ENCODE data around the gene CCNK.

The CCNK gene

GRCh38 chr14:99516871-99517642, 35.8 kb downstream of the CCNK start:
- Histone ChIP-seq H3K9me3 (ENCODE audit: insufficient read depth, low read length, severe bottlenecking) (no peaks in the 10 kb centered on the region), H3K27ac (ENCODE audit: low read length) (no peak overlapping the region), H4K20me1 (ENCODE audit: insufficient read depth, low read length) (peaks cover 43% of the 10 kb centered on the region), H3K4me3 (ENCODE audit: low read depth in 1 of 2, low read length in 2 of 2) (no peak overlapping the region), H2AFZ (ENCODE audit: low read depth, low read length) (no peak overlapping the region), H3K9ac (ENCODE audit: low read depth, low read length) (no peak overlapping the region), H3K27me3 (ENCODE audit: insufficient read depth, low read length, poor library complexity) (no peaks in the 10 kb centered on the region), H3K4me2 (ENCODE audit: insufficient read depth, low read length) (no peak overlapping the region), H3K4me1 (ENCODE audit: insufficient read depth, low read length) (no peaks in the 10 kb centered on the region), H3K36me3 (ENCODE audit: insufficient read depth, low read length) (peaks cover 30% of the 10 kb centered on the region), H3K79me2 (ENCODE audit: insufficient read depth, low read length) (no peaks in the 10 kb centered on the region)
- DNase-seq: no peak
- ATAC-seq (ENCODE audit: insufficient read depth, low read depth): no peak
- TF ChIP-seq, protein P1, sequence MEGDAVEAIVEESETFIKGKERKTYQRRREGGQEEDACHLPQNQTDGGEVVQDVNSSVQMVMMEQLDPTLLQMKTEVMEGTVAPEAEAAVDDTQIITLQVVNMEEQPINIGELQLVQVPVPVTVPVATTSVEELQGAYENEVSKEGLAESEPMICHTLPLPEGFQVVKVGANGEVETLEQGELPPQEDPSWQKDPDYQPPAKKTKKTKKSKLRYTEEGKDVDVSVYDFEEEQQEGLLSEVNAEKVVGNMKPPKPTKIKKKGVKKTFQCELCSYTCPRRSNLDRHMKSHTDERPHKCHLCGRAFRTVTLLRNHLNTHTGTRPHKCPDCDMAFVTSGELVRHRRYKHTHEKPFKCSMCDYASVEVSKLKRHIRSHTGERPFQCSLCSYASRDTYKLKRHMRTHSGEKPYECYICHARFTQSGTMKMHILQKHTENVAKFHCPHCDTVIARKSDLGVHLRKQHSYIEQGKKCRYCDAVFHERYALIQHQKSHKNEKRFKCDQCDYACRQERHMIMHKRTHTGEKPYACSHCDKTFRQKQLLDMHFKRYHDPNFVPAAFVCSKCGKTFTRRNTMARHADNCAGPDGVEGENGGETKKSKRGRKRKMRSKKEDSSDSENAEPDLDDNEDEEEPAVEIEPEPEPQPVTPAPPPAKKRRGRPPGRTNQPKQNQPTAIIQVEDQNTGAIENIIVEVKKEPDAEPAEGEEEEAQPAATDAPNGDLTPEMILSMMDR (IDR thresholded peaks at IDR 0.05; ENCODE audit: borderline replicate concordance, extremely low read depth, low read length, poor library complexity, severe bottlenecking): no peak
- no peak for TF ChIP-seq EZH2 (IDR thresholded peaks at IDR 0.05; ENCODE audit: borderline replicate concordance, low read depth, low read length, severe bottlenecking)

DNA sequence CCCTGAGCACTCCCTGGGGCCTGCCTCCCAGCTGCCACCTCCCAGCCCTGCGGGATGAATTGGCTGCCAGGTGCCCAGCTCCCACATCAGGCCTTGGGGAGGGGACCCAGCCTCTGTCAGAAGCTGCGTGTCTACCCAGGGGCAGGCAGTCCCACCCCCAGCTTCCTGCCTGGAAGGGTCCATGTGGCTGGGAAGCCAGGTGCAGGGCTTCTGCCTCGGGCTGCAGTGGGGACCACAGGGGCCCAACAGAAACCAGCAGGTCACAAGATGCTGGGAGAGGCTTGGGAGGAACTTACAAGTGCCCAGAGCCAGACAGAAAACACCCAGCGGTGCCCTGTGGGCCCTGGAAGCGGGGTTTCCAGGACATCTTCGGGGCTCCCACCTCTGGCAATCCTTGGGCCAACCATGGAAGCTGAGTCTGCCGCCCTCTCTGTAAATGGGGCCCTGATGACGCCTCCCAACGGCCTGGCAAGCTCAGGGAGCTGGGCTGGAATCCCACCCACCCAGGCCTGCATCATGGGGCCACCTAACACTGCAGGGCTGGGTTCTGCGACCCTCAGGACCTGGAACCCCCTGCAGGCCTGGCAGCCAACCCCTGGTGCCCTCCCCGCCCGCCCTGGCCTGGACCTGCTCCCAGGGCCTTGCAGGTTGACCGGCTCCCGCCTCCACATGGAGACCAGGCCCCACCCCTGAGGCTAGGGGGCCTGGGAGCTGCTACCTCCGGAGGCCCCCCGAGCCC, 36.6 kb downstream of the CCNK start:
- no peak for ATAC-seq (ENCODE audit: insufficient read depth, low read depth)
- Histone ChIP-seq H3K36me3 (ENCODE audit: insufficient read depth, low read length) (peaks cover 24% of the 10 kb centered on the region), H4K20me1 (ENCODE audit: insufficient read depth, low read length) (peaks cover 41% of the 10 kb centered on the region), H3K79me2 (ENCODE audit: insufficient read depth, low read length) (no peaks in the 10 kb centered on the region), H3K4me3 (ENCODE audit: low read depth in 1 of 2, low read length in 2 of 2) (no peak overlapping the region), H3K4me2 (ENCODE audit: insufficient read depth, low read length) (no peak overlapping the region), H2AFZ (ENCODE audit: low read depth, low read length) (no peak overlapping the region), H3K27me3 (ENCODE audit: insufficient read depth, low read length, poor library complexity) (no peaks in the 10 kb centered on the region), H3K4me1 (ENCODE audit: insufficient read depth, low read length) (no peaks in the 10 kb centered on the region), H3K9ac (ENCODE audit: low read depth, low read length) (no peak overlapping the region), H3K9me3 (ENCODE audit: insufficient read depth, low read length, severe bottlenecking) (no peaks in the 10 kb centered on the region), H3K27ac (ENCODE audit: low read length) (no peak overlapping the region)
- TF ChIP-seq, protein P1 (IDR thresholded peaks at IDR 0.05; ENCODE audit: borderline replicate concordance, extremely low read depth, low read length, poor library complexity, severe bottlenecking): no peak
- TF ChIP-seq EZH2 (IDR thresholded peaks at IDR 0.05; ENCODE audit: borderline replicate concordance, low read depth, low read length, severe bottlenecking): no peak
- no peak for DNase-seq

GRCh38 chr14:99518441-99519346, 37.5 kb downstream of the CCNK start:
- peaks cover 15% of the 10 kb centered on the region for H3K36me3 ChIP-seq (ENCODE audit: insufficient read depth, low read length)
- no peak overlapping the region for H3K27ac ChIP-seq (ENCODE audit: low read length)
- no peaks in the 10 kb centered on the region for H3K4me1 ChIP-seq (ENCODE audit: insufficient read depth, low read length)
- no peak overlapping the region for H3K9ac ChIP-seq (ENCODE audit: low read depth, low read length)
- H3K4me3 ChIP-seq (ENCODE audit: low read depth in 1 of 2, low read length in 2 of 2): no peak overlapping the region
- H3K27me3 ChIP-seq (ENCODE audit: insufficient read depth, low read length, poor library complexity): no peaks in the 10 kb centered on the region
- DNase-seq (peak; percentile 75), ATAC-seq (ENCODE audit: insufficient read depth, low read depth) (peak; percentile 87)
- H2AFZ ChIP-seq (ENCODE audit: low read depth, low read length): no peak overlapping the region
- no peak overlapping the region for H3K4me2 ChIP-seq (ENCODE audit: insufficient read depth, low read length)
- H4K20me1 ChIP-seq (ENCODE audit: insufficient read depth, low read length): peaks cover 39% of the 10 kb centered on the region
- H3K9me3 ChIP-seq (ENCODE audit: insufficient read depth, low read length, severe bottlenecking): no peaks in the 10 kb centered on the region
- TF ChIP-seq, protein P1 (IDR thresholded peaks at IDR 0.05; ENCODE audit: borderline replicate concordance, extremely low read depth, low read length, poor library complexity, severe bottlenecking): peak; percentile 98
- TF ChIP-seq EZH2 (IDR thresholded peaks at IDR 0.05; ENCODE audit: borderline replicate concordance, low read depth, low read length, severe bottlenecking): no peak
- no peaks in the 10 kb centered on the region for H3K79me2 ChIP-seq (ENCODE audit: insufficient read depth, low read length)
